H1 (cell line): ENCODE measurements around the gene TGFB1.

ENCODE experiments used
- ATF3 ChIP-seq: IDR thresholded peaks from 2 replicates; pipeline ENCODE4 v1.6.1; 2011; ENCODE audit warnings: low read depth, mild to moderate bottlenecking, low read length; ENCODE audit not compliant: insufficient read depth
- CTCF ChIP-seq, 3 experiments: IDR thresholded peaks; 1 replicate in 2 of 3; 2 replicates in 1 of 3; pipeline versions ENCODE4 v1.5.1 to v1.6.1; 2011; ENCODE audit warnings: low read length in 3 of 3, mild to moderate bottlenecking in 3 of 3, inconsistent platforms in 2 of 3, low read depth in 1 of 3, moderate library complexity in 1 of 3; ENCODE audit not compliant: insufficient read depth in 1 of 3; ENCODE audit errors: control extremely low read depth in 1 of 3
- EGR1 ChIP-seq: IDR thresholded peaks from 2 replicates; pipeline ENCODE4 v1.6.1; 2011; ENCODE audit warnings: low read depth, low read length, borderline replicate concordance
- HDAC2 ChIP-seq, 2 experiments: fragments of 300-600 bp in 1 of 2; sonication (generic) in 1 of 2; IDR thresholded peaks; 2 replicates each; pipeline ENCODE4 v1.6.1; 2011 to 2012; ENCODE audit warnings: low read depth in 2 of 2, low read length in 2 of 2, mild to moderate bottlenecking in 2 of 2, moderate library complexity in 2 of 2, borderline replicate concordance in 1 of 2, inconsistent platforms in 1 of 2
- HDAC6 ChIP-seq: IDR thresholded peaks from one replicate; pipeline ENCODE4 v1.7.1; 2012; ENCODE audit warnings: low read depth, mild to moderate bottlenecking, inconsistent platforms, low read length, moderate library complexity
- JUN ChIP-seq: IDR thresholded peaks from 2 replicates; pipeline ENCODE4 v1.6.1; 2011; ENCODE audit warnings: low read depth, mild to moderate bottlenecking, improper control_type of control experiment, low read length
- MAX ChIP-seq: IDR thresholded peaks from 2 replicates; pipeline ENCODE4 v1.6.1; 2012; ENCODE audit warnings: inconsistent platforms
- POLR2A ChIP-seq, 2 experiments: IDR thresholded peaks; 1 replicate in 1 of 2; 2 replicates in 1 of 2; pipeline ENCODE4 v1.6.1; 2011; ENCODE audit warnings: low read depth in 2 of 2, low read length in 2 of 2, mild to moderate bottlenecking in 2 of 2; ENCODE audit errors: control extremely low read depth in 1 of 2
- POLR2AphosphoS5 ChIP-seq: IDR thresholded peaks from 2 replicates; pipeline ENCODE4 v1.6.1; 2011; ENCODE audit warnings: low read depth, low read length
- SIX5 ChIP-seq: IDR thresholded peaks from 2 replicates; pipeline ENCODE4 v1.6.1; 2011; ENCODE audit warnings: mild to moderate bottlenecking, low read depth, low read length
- SP4 ChIP-seq: IDR thresholded peaks from 2 replicates; pipeline ENCODE4 v1.6.1; 2012; ENCODE audit warnings: low read length, inconsistent platforms
- SUZ12 ChIP-seq: fragments of 200-600 bp; sonication (generic); IDR thresholded peaks from 2 replicates; pipeline ENCODE4 v1.6.1; 2012; ENCODE audit warnings: mild to moderate bottlenecking, inconsistent platforms, low read length, moderate library complexity, mixed read lengths
- TCF12 ChIP-seq: IDR thresholded peaks from 2 replicates; pipeline ENCODE4 v1.6.1; 2011; ENCODE audit warnings: low read depth, mild to moderate bottlenecking, low read length
- USF2 ChIP-seq: IDR thresholded peaks from 2 replicates; pipeline ENCODE4 v1.6.1; 2011; ENCODE audit warnings: low read length, improper control_type of control experiment

GRCh38 chr19:41323023-41323422 lies 30.7 kb downstream of the TGFB1 start:
- no peak for TF ChIP-seq SIX5
- TF ChIP-seq ATF3, result no peak
- TF ChIP-seq POLR2AphosphoS5, result no peak
- no peak for TF ChIP-seq HDAC6
- no peak for TF ChIP-seq MAX
- TF ChIP-seq USF2, result no peak
- TF ChIP-seq CTCF (IDR thresholded peaks at IDR 0.05; ENCODE audit: control extremely low read depth in 1 of 3, insufficient read depth in 1 of 3, low read depth in 1 of 3, low read length in 3 of 3), result no peak
- TF ChIP-seq POLR2A (IDR thresholded peaks at IDR 0.05; ENCODE audit: control extremely low read depth in 1 of 2, low read depth in 2 of 2, low read length in 2 of 2), result no peak
- no peak for TF ChIP-seq SP4
- TF ChIP-seq EGR1, result no peak
- no peak for TF ChIP-seq JUN
- no peak for TF ChIP-seq SUZ12
- TF ChIP-seq HDAC2 (IDR thresholded peaks at IDR 0.05; ENCODE audit: borderline replicate concordance in 1 of 2, low read depth in 2 of 2, low read length in 2 of 2), result no peak
- no peak for TF ChIP-seq TCF12
